DOHH2 (cell line): ENCODE data around the gene HPX.

Experiments
- H3F3A ChIP-seq: fragments of 200-600 bp; sonication (generic), shearing (Covaris generic); 2 replicates; pipeline ENCODE4 v1.6.0; 2016; ENCODE audit warnings: antibody characterized with exemption, mild to moderate bottlenecking; ENCODE audit not compliant: control insufficient read depth, insufficient read depth
- H3K27ac ChIP-seq: fragments of 200-600 bp; sonication (generic); 2 replicates; pipeline ENCODE4 v1.5.1; 2014; ENCODE audit warnings: low read depth, mild to moderate bottlenecking, low read length, moderate library complexity
- H3K27me3 ChIP-seq: fragments of 200-600 bp; sonication (generic); 2 replicates; pipeline ENCODE4 v1.6.1; 2014; ENCODE audit warnings: mild to moderate bottlenecking, low read length, mixed read lengths; ENCODE audit not compliant: control insufficient read depth
- H3K36me3 ChIP-seq: fragments of 200-600 bp; sonication (generic); 2 replicates; pipeline ENCODE4 v1.6.1; 2014; ENCODE audit warnings: mild to moderate bottlenecking, low read length, moderate library complexity, mixed read lengths; ENCODE audit not compliant: control insufficient read depth
- H3K4me1 ChIP-seq: fragments of 200-600 bp; sonication (generic); 2 replicates; pipeline ENCODE4 v1.6.1; 2014; ENCODE audit warnings: mild to moderate bottlenecking, low read length, mixed read lengths; ENCODE audit not compliant: control insufficient read depth
- H3K4me2 ChIP-seq: fragments of 200-600 bp; sonication (generic); 2 replicates; pipeline ENCODE4 v1.6.0; 2014; ENCODE audit warnings: mild to moderate bottlenecking, low read length, moderate library complexity
- H3K4me3 ChIP-seq: fragments of 200-600 bp; sonication (generic); 2 replicates; pipeline ENCODE4 v1.5.1; 2014; ENCODE audit warnings: mild to moderate bottlenecking, low read length, mixed read lengths
- H3K79me2 ChIP-seq: fragments of 200-600 bp; sonication (generic); 2 replicates; pipeline ENCODE4 v1.6.1; 2014; ENCODE audit warnings: mild to moderate bottlenecking, low read length, mixed read lengths; ENCODE audit not compliant: control insufficient read depth
- H3K9me2 ChIP-seq: fragments of 200-600 bp; sonication (generic); replicated peaks from 2 replicates; pipeline ENCODE4 v1.6.1; 2014; ENCODE audit warnings: mild to moderate bottlenecking, low read length, mixed read lengths; ENCODE audit not compliant: control insufficient read depth
- H3K9me3 ChIP-seq: fragments of 200-600 bp; sonication (generic); 2 replicates; pipeline ENCODE4 v1.6.1; 2014; ENCODE audit warnings: antibody characterized with exemption, low read length, mixed read lengths; ENCODE audit not compliant: control insufficient read depth, insufficient read depth
- H4K20me1 ChIP-seq: fragments of 200-600 bp; sonication (generic); 2 replicates; pipeline ENCODE4 v1.6.0; 2014; ENCODE audit warnings: low read depth, mild to moderate bottlenecking, antibody characterized with exemption, low read length, moderate library complexity; ENCODE audit not compliant: control insufficient read depth, insufficient read depth
- CTCF ChIP-seq: fragments of 200-600 bp; sonication (generic); IDR thresholded peaks from one replicate; pipeline ENCODE4 v1.5.1; 2014; ENCODE audit warnings: antibody characterized with exemption, mild to moderate bottlenecking, low read depth, low read length; ENCODE audit not compliant: poor library complexity, severe bottlenecking
- EZH2phosphoT487 ChIP-seq: fragments of 200-600 bp; sonication (generic); IDR thresholded peaks from 2 replicates; pipeline ENCODE4 v1.6.1; 2017; ENCODE audit warnings: borderline replicate concordance, mild to moderate bottlenecking, antibody characterized with exemption, low read length, moderate library complexity, mixed read lengths

The HPX gene

GRCh38 chr11:6388748-6389147, 52.0 kb downstream of the HPX start:
- Histone ChIP-seq H3K4me3 (no peak overlapping the region), H3K4me1 (peaks cover 20% of the 10 kb centered on the region), H3K79me2 (no peaks in the 10 kb centered on the region), H3K36me3 (no peaks in the 10 kb centered on the region), H3K4me2 (peak overlapping the region; percentile 91; the same call in 1 of the 2 replicates), H3K9me3 (no peaks in the 10 kb centered on the region), H3K27me3 (no peaks in the 10 kb centered on the region), H3K9me2 (no peaks in the 10 kb centered on the region), H4K20me1 (no peaks in the 10 kb centered on the region), H3F3A (no peaks in the 10 kb centered on the region; the same call in 1 of the 2 replicates), H3K27ac (no peak overlapping the region)
- no peak for TF ChIP-seq EZH2phosphoT487
- TF ChIP-seq CTCF = no peak

- H3K4me3 ChIP-seq = no peak overlapping the region
- no peaks in the 10 kb centered on the region for H3K27me3 ChIP-seq
- TF ChIP-seq CTCF (no peak), EZH2phosphoT487 (no peak)
- no peaks in the 10 kb centered on the region for H3K9me2 ChIP-seq
- no peaks in the 10 kb centered on the region; the same call in 1 of the 2 replicates for H3F3A ChIP-seq
- no peaks in the 10 kb centered on the region for H4K20me1 ChIP-seq
- H3K4me2 ChIP-seq = no peak overlapping the region
- no peaks in the 10 kb centered on the region for H3K79me2 ChIP-seq
- H3K36me3 ChIP-seq = no peaks in the 10 kb centered on the region
- H3K9me3 ChIP-seq = no peaks in the 10 kb centered on the region
- H3K4me1 ChIP-seq = peaks cover 20% of the 10 kb centered on the region
- H3K27ac ChIP-seq = no peak overlapping the region
These were observed 52.8 kb downstream of the HPX start for GRCh38 chr11:6387811-6388599.

GRCh38 chr11:6385046-6385777, 55.6 kb downstream of the HPX start:
- Histone ChIP-seq H3K4me3 (no peak overlapping the region), H3K79me2 (no peaks in the 10 kb centered on the region), H3F3A (no peaks in the 10 kb centered on the region; the same call in 1 of the 2 replicates), H3K4me2 (no peak overlapping the region), H3K36me3 (no peaks in the 10 kb centered on the region), H3K4me1 (peaks cover 12% of the 10 kb centered on the region), H4K20me1 (no peaks in the 10 kb centered on the region), H3K27me3 (no peaks in the 10 kb centered on the region), H3K9me2 (no peaks in the 10 kb centered on the region), H3K27ac (no peak overlapping the region), H3K9me3 (no peaks in the 10 kb centered on the region)
- no peak for TF ChIP-seq CTCF
- no peak for TF ChIP-seq EZH2phosphoT487
